ENCODE data around the gene PEX26. TPM values are rescaled to one million over a fixed set of nuclear protein-coding genes. Genes with fewer than 3 reads are reported as not detected.
A peak's percentile ranks its signal among the peaks of the same experiment; 100 is the strongest.

Gene PEX26
- total and polyA plus RNA-seq, 2 experiments from 2014 or later = 4.0 to 48.9 TPM

DNA sequence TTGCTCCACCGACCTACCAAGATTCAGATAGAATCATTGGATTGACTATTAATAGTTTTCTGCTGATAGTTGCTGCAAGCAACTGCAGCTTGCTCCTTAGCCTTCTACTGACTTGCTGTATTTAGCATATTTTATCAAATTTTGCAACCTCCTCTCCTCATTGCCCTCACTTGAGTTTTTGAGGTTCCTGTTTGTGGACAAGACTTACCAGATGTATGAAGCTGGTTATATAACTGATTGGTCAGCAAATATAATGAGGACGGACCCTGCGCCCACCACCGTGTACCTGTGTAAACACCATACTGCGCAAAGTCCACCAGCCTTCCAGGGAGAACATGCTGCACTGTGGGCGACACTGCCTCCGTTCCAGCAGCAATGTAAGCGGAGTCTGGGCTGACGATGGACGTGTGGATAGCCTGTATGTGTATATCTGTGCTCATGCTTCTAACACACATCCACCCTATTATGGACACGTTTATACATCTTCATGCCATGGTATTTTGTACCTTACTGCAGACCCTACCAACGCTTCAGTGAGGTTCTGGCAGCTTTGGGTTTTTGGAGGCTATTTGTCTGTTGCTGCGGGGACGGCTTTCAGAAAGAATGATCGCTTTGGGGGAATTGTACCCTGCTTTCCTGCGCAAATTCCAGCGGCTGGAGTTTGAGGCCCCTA, 70.6 kb downstream of the PEX26 start:
- H3K4me3 Mint-ChIP-seq = 0 out of 3 replicates have a peak overlapping the region, but pooled peaks have one; percentile 17
- Histone ChIP-seq H3K9me2 (ENCODE audit: insufficient read depth) (no peaks in the 10 kb centered on the region), H3K27me3 (ENCODE audit: insufficient read depth) (peaks cover 4% of the 10 kb centered on the region; the same call in 1 of the 2 replicates), H3K27ac (ENCODE audit: low read depth) (no peak overlapping the region), H2AFZ (no peak overlapping the region), H3K4me1 (ENCODE audit: insufficient read depth) (peaks cover 9% of the 10 kb centered on the region; the same call in 1 of the 2 replicates), H3K4me3 (no peak overlapping the region), H3K36me3 (ENCODE audit: insufficient read depth) (no peaks in the 10 kb centered on the region), H4K20me1 (replicated peaks; ENCODE audit: insufficient read depth) (no peaks in the 10 kb centered on the region), H3F3A (replicated peaks; ENCODE audit: low read depth) (no peaks in the 10 kb centered on the region; the same call in 1 of the 2 replicates), H3K79me2 (replicated peaks; ENCODE audit: insufficient read depth) (no peaks in the 10 kb centered on the region), H3K4me2 (peak overlapping the region; percentile 91; the same call in 1 of the 2 replicates)
- no peak for DNase-seq (ENCODE audit: low spot score)
- H3K27me3 Mint-ChIP-seq (ENCODE audit: insufficient read depth, low read depth, poor library complexity) = peaks cover 20% of the 10 kb centered on the region
- no peak overlapping the region for H3K27ac Mint-ChIP-seq
- H3K36me3 Mint-ChIP-seq (ENCODE audit: low read depth) = no peaks in the 10 kb centered on the region
- ATAC-seq = no peak
- peaks cover 22% of the 10 kb centered on the region for H3K4me1 Mint-ChIP-seq
- no peaks in the 10 kb centered on the region; the same call in 2 of the 3 replicates for H3K9me3 Mint-ChIP-seq
- TF ChIP-seq POLR2AphosphoS5 (IDR thresholded peaks at IDR 0.05; ENCODE audit: low read depth) = no peak
- no peak for TF ChIP-seq REST (IDR thresholded peaks at IDR 0.05; ENCODE audit: unreplicated experiment)
- TF ChIP-seq EZH2 (IDR thresholded peaks at IDR 0.05; ENCODE audit: low read depth, unreplicated experiment) = no peak
- TF ChIP-seq ZNF331 (CRISPR knock-in tag; IDR thresholded peaks at IDR 0.05; ENCODE audit: low read depth) = no peak
- TF ChIP-seq, protein P1, sequence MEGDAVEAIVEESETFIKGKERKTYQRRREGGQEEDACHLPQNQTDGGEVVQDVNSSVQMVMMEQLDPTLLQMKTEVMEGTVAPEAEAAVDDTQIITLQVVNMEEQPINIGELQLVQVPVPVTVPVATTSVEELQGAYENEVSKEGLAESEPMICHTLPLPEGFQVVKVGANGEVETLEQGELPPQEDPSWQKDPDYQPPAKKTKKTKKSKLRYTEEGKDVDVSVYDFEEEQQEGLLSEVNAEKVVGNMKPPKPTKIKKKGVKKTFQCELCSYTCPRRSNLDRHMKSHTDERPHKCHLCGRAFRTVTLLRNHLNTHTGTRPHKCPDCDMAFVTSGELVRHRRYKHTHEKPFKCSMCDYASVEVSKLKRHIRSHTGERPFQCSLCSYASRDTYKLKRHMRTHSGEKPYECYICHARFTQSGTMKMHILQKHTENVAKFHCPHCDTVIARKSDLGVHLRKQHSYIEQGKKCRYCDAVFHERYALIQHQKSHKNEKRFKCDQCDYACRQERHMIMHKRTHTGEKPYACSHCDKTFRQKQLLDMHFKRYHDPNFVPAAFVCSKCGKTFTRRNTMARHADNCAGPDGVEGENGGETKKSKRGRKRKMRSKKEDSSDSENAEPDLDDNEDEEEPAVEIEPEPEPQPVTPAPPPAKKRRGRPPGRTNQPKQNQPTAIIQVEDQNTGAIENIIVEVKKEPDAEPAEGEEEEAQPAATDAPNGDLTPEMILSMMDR (conservative IDR thresholded peaks at IDR 0.05; ENCODE audit: low read depth in 2 of 2) = no peak
- no peak for TF ChIP-seq NANOG (IDR thresholded peaks at IDR 0.05; ENCODE audit: borderline replicate concordance)
- no peak for TF ChIP-seq STAT1 (IDR thresholded peaks at IDR 0.05; ENCODE audit: unreplicated experiment)
- TF ChIP-seq EZH2phosphoT487 (IDR thresholded peaks at IDR 0.05; ENCODE audit: unreplicated experiment) = no peak
- TF ChIP-seq JUNB (IDR thresholded peaks at IDR 0.05; ENCODE audit: unreplicated experiment) = no peak
- no peak for TF ChIP-seq ZNF114 (CRISPR knock-in tag; IDR thresholded peaks at IDR 0.05)
- TF ChIP-seq CREB1 (CRISPR knock-in tag; IDR thresholded peaks at IDR 0.05; ENCODE audit: low read depth) = no peak

Measured in GM23338 (cell line).